Smooth muscle cell of the coronary artery (primary cell): ENCODE results near the gene BARX2. TPM values are rescaled to one million over a fixed set of nuclear protein-coding genes. Genes with fewer than 3 reads are reported as not detected.

Experiments used
- total RNA-seq: library from RNA; depleted of rRNA; stranded (reverse); fragments of >200 nt; gene quantifications from 2 replicates; pipeline ENCODE4 v1.2.3, GENCODE V29; 2014; ENCODE audit warnings: low replicate concordance

The BARX2 gene
- total RNA-seq, result not detected in 2 replicates

DNA sequence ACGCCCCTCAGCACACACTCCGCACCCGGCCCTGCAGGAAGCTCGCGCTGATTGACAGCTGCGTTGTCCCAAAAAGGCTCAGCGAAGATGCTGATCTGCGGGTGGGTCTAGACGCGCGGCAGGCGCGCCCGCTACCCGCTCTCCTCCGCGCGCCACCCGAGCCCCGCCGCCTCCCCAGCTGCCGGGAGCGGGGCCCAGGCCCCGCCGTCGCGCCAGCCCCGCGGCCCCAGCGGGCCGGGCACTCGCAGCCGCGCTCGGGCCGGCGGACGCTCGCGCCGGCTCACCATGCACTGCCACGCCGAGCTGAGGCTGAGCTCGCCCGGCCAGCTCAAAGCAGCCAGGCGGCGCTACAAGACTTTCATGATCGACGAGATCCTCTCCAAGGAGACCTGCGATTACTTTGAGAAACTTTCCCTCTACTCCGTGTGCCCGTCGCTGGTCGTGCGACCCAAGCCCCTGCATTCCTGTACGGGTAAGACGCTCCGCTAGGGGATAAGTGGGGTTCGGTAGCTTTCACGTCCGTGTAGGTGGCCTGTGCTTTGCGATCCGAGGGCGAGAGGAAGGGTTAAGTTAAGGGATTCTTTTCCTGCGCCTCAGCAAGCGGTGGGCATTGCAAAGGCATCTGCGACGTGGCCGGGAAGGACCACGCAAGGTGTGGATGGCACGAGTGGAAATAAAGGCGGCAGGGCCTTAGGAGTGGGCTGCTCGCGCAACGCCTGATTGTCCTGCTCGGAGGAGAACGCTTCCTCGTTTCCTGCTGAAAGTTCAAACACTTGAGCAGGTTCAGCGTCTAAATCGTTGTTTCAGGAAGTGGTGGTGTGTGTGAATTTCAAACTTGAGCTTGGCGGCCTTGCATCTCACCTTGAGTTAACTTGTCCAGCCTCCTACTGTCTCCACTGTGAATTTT, at the start of gene BARX2:
BARX2 (plus strand) TSS at position 98 of the 907 bp plus-strand sequence; CDS start at position 286, 188 bp downstream.

Other genes with a start within 250 kb of the BARX2 start
- 12.2 and 15.6 TPM in 2 replicates for gene ARHGAP32, start 183.5 kb upstream of the BARX2 start, total RNA-seq